ENCODE data around the gene TCF19. TPM values are rescaled to one million over a fixed set of nuclear protein-coding genes. Genes with fewer than 3 reads are reported as not detected.
A peak's percentile ranks its signal among the peaks of the same experiment; 100 is the strongest.

Gene TCF19
- total and polyA plus RNA-seq, 10 of the 15 experiments (the other 5 are each of a cell fraction or from before 2014, with no cell fraction given) = 7.7 to 103 (median 53.3) TPM

- no TSS peak for BruUV-seq (replicated peaks)
- Histone ChIP-seq H3K4me1 (ENCODE audit: control insufficient read depth, insufficient read depth, low read length) (peaks cover 3% of the 10 kb centered on the region), H3K79me2 (ENCODE audit: control insufficient read depth, insufficient read depth, low read length) (no peaks in the 10 kb centered on the region), H3K4me3 (no peak overlapping the region), H3K9ac (ENCODE audit: control insufficient read depth, insufficient read depth, low read length) (no peak overlapping the region), H3K36me3 (ENCODE audit: control insufficient read depth in 2 of 2, insufficient read depth in 2 of 2, low read length in 1 of 2) (no peaks in the 10 kb centered on the region), H3K4me2 (ENCODE audit: control insufficient read depth, insufficient read depth) (no peak overlapping the region), H4K20me1 (ENCODE audit: control insufficient read depth, insufficient read depth) (no peaks in the 10 kb centered on the region), H3K27ac (ENCODE audit: control insufficient read depth, insufficient read depth) (no peak overlapping the region), H3K9me3 (replicated peaks; ENCODE audit: control insufficient read depth, insufficient read depth, low read length) (no peaks in the 10 kb centered on the region; the same call in 2 of the 3 replicates), H3K27me3 (replicated peaks in 1 of 2; ENCODE audit: control insufficient read depth in 2 of 2, insufficient read depth in 2 of 2, low read length in 1 of 2) (no peaks in the 10 kb centered on the region), H2AFZ (ENCODE audit: control insufficient read depth, low read depth, low read length) (no peak overlapping the region)
- intact Hi-C loops (cut with micrococcal nuclease; ENCODE audit: unreplicated experiment) (loop anchor here (2.0 kb wide), 1 partner anchor 231 kb away; no protein-coding TSS in a partner anchor), in situ Hi-C loops (cut with MboI) (loop anchor here (5.0 kb wide), 2 partner anchors 57 to 232 kb away; no protein-coding TSS in a partner anchor)
- no peak for DNase-seq (ENCODE audit: low read depth, low spot score)
- TF ChIP-seq MEF2B (IDR thresholded peaks at IDR 0.05; ENCODE audit: partially characterized antibody, poor library complexity, severe bottlenecking) (no peak), SKIL (IDR thresholded peaks at IDR 0.05; ENCODE audit: low read depth, poor library complexity, severe bottlenecking) (no peak)
- ChIA-PET SMC1A (ENCODE audit: uncharacterized antibody, unreplicated experiment) (interaction anchor here (0.7 to 5.8 kb wide), 3 partner anchors 9 to 59 kb away, joined by 3 to 52 read pairs (median 5); no protein-coding TSS in a partner anchor), RAD21 (ENCODE audit: unreplicated experiment) (interaction anchor here (0.7 to 1.6 kb wide), 5 partner anchors 57 to 231 kb away, joined by 4 to 13 read pairs (median 4); no protein-coding TSS in a partner anchor), CTCF (interaction anchor here (1.0 to 22.9 kb wide), 6 partner anchors 20 to 231 kb away, joined by 3 to 326 read pairs (median 4); no protein-coding TSS in a partner anchor), POLR2A (interaction anchor here (0.6 kb wide), 1 partner anchor 435 kb away, joined by 3 read pairs; no protein-coding TSS in a partner anchor)
- ATAC-seq = peak; percentile 62
- FAIRE-seq = no peak
- WGBS (ENCODE audit: insufficient coverage, insufficient replicate concordance, low lambda C conversion rate, missing lambda C conversion rate) = 26% methylated on average over 10 of the region's 10 CpGs
Measured at GRCh38 chr6:31135710-31136109, 22.7 kb upstream of the TCF19 start.

Data from GM12878 (cell line).